ENCODE data around the gene C16orf92.

- TF ChIP-seq GATA3 (IDR thresholded peaks at IDR 0.05; ENCODE audit: low read depth, low read length) (no peak), GATA2 (IDR thresholded peaks at IDR 0.05; ENCODE audit: low read depth, low read length) (no peak)
Observed at GRCh38 chr16:30016555-30017276, 6.3 kb upstream of the C16orf92 start.

Measured in SH-SY5Y (cell line).